Loucy (cell line): ENCODE measurements around the gene OGFRL1.

Experiments
- H2AFZ ChIP-seq: fragments of 200-600 bp; sonication (generic); 2 replicates; pipeline ENCODE4 v1.6.0; 2016; ENCODE audit warnings: antibody characterized with exemption, mild to moderate bottlenecking, low read length, moderate library complexity
- H3F3A ChIP-seq: fragments of 200-600 bp; 2 replicates; pipeline ENCODE4 v1.6.0; 2016; ENCODE audit warnings: antibody characterized with exemption, low read depth, mild to moderate bottlenecking
- H3K27me3 ChIP-seq: fragments of 200-600 bp; sonication (generic); 2 replicates; pipeline ENCODE4 v1.6.1; 2014; ENCODE audit warnings: low read length, mild to moderate bottlenecking; ENCODE audit not compliant: insufficient read depth, poor library complexity, severe bottlenecking
- H3K36me3 ChIP-seq: fragments of 200-600 bp; sonication (generic); 2 replicates; pipeline ENCODE4 v1.6.1; 2016; ENCODE audit warnings: low read length; ENCODE audit not compliant: insufficient read depth
- H3K4me1 ChIP-seq: fragments of 200-600 bp; sonication (generic); 2 replicates; pipeline ENCODE4 v1.5.1; 2014; ENCODE audit warnings: low read length, mild to moderate bottlenecking; ENCODE audit not compliant: insufficient read depth, poor library complexity, severe bottlenecking
- H3K4me2 ChIP-seq: fragments of 200-600 bp; sonication (generic); 2 replicates; pipeline ENCODE4 v1.6.0; 2014; ENCODE audit warnings: antibody characterized with exemption, low read length, low read depth, mild to moderate bottlenecking; ENCODE audit not compliant: poor library complexity, severe bottlenecking
- H3K4me3 ChIP-seq: fragments of 200-600 bp; sonication (generic); 2 replicates; pipeline ENCODE4 v1.5.1; 2014; ENCODE audit warnings: low read length, mild to moderate bottlenecking, mixed read lengths; ENCODE audit not compliant: poor library complexity, severe bottlenecking
- H3K79me2 ChIP-seq: fragments of 200-600 bp; sonication (generic); 2 replicates; pipeline ENCODE4 v1.6.1; 2014; ENCODE audit warnings: low read length; ENCODE audit not compliant: insufficient read depth
- H3K9ac ChIP-seq: fragments of 200-600 bp; sonication (generic); 2 replicates; pipeline ENCODE4 v1.6.0; 2014; ENCODE audit warnings: mild to moderate bottlenecking, low read depth, low read length, moderate library complexity; ENCODE audit not compliant: poor library complexity, severe bottlenecking
- H3K9me2 ChIP-seq: fragments of 200-600 bp; sonication (generic); replicated peaks from 2 replicates; pipeline ENCODE4 v1.6.1; 2016; ENCODE audit warnings: low read depth, low read length, mixed read lengths
- H3K9me3 ChIP-seq: fragments of 200-600 bp; sonication (generic); 2 replicates; pipeline ENCODE4 v1.6.1; 2014; ENCODE audit warnings: mild to moderate bottlenecking, antibody characterized with exemption, low read length, low read depth; ENCODE audit not compliant: insufficient read depth
- H4K20me1 ChIP-seq: fragments of 200-600 bp; sonication (generic); 2 replicates; pipeline ENCODE4 v1.6.0; 2014; ENCODE audit warnings: antibody characterized with exemption, low read length, mild to moderate bottlenecking; ENCODE audit not compliant: insufficient read depth, poor library complexity, severe bottlenecking
- EZH2phosphoT487 ChIP-seq: fragments of 200-600 bp; IDR thresholded peaks from 2 replicates; pipeline ENCODE4 v1.6.1; 2018; ENCODE audit warnings: antibody characterized with exemption, mild to moderate bottlenecking, moderate library complexity, borderline replicate concordance
- TF ChIP-seq, protein P1 (sequence below): fragments of 200-600 bp; sonication (generic); conservative IDR thresholded peaks from 2 replicates; pipeline ENCODE4 v1.5.1; 2014; ENCODE audit warnings: mild to moderate bottlenecking, antibody characterized with exemption, low read length

The OGFRL1 gene

DNA sequence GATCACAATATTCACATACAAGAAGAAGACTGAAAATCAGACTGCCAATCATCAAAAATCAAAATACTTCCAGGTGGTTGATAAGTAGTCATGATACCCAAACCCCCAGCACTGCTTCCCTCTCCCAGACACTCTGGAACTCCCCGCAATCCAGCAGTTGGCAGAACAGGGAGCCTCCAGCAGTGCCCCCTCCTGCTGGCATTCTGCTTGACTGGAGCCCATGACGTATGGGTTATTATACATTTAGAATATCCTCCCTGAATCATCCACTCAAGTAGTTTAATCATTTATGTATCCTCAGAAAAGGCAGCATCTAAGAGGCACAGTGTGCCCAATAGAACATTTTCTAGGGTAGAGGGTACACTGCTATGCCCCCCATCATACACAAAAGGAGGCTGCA is 9.3 kb upstream of the OGFRL1 start:
- Histone ChIP-seq H3K9me3 (no peaks in the 10 kb centered on the region), H3K4me3 (no peak overlapping the region), H3K4me1 (no peaks in the 10 kb centered on the region), H4K20me1 (no peaks in the 10 kb centered on the region), H2AFZ (no peak overlapping the region), H3K27me3 (no peaks in the 10 kb centered on the region), H3F3A (no peaks in the 10 kb centered on the region), H3K36me3 (no peaks in the 10 kb centered on the region), H3K9me2 (no peaks in the 10 kb centered on the region), H3K4me2 (no peak overlapping the region), H3K79me2 (no peaks in the 10 kb centered on the region), H3K9ac (no peak overlapping the region)
- TF ChIP-seq, protein P1, sequence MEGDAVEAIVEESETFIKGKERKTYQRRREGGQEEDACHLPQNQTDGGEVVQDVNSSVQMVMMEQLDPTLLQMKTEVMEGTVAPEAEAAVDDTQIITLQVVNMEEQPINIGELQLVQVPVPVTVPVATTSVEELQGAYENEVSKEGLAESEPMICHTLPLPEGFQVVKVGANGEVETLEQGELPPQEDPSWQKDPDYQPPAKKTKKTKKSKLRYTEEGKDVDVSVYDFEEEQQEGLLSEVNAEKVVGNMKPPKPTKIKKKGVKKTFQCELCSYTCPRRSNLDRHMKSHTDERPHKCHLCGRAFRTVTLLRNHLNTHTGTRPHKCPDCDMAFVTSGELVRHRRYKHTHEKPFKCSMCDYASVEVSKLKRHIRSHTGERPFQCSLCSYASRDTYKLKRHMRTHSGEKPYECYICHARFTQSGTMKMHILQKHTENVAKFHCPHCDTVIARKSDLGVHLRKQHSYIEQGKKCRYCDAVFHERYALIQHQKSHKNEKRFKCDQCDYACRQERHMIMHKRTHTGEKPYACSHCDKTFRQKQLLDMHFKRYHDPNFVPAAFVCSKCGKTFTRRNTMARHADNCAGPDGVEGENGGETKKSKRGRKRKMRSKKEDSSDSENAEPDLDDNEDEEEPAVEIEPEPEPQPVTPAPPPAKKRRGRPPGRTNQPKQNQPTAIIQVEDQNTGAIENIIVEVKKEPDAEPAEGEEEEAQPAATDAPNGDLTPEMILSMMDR: no peak

DNA sequence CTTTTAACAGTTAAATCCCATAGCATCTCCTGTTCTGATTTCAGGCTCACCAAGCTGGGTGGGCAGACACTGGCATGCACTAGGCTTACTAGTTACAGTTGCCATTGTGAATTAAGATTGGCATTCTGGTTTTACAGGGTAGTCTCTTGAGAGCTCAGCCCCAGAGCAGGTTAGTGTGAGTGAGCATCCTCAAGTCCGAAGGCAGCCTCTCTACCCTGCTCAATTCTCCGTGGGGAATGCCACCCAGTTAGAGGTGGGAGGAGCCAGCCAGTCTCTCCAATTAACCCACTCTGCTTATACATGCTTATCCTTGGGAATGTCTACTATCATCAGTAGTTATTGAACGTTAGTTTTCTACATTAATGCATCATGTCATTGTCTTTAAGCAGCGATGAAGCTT is 8.9 kb upstream of the OGFRL1 start:
- Histone ChIP-seq H3K9me3 (no peaks in the 10 kb centered on the region), H2AFZ (no peak overlapping the region), H3K9ac (no peak overlapping the region), H3K9me2 (no peaks in the 10 kb centered on the region), H3K4me1 (no peaks in the 10 kb centered on the region), H3K4me2 (no peak overlapping the region), H3F3A (no peaks in the 10 kb centered on the region), H4K20me1 (no peaks in the 10 kb centered on the region), H3K79me2 (no peaks in the 10 kb centered on the region), H3K4me3 (no peak overlapping the region), H3K36me3 (no peaks in the 10 kb centered on the region), H3K27me3 (no peaks in the 10 kb centered on the region)
- TF ChIP-seq, protein P1: no peak
- no peak for TF ChIP-seq EZH2phosphoT487

DNA sequence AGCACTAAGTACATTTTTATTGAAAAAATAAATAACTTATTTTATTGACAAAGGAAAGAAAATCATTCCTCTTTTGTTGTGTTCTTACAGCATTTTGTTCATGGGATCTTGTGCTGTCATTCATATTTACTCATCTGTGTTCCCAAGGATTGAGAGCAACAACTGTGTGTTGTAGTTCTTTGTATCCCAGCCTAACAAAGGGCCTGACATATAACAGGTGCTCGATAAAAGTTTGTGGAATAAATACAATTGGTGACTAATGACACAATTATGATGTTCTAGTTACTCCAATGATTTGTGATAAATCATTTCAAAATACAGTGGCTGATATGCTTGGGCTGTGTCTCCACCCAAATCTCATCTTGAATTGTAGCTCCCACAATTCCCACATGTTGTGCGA is 7.9 kb upstream of the OGFRL1 start:
- Histone ChIP-seq H3F3A (no peaks in the 10 kb centered on the region), H3K4me2 (no peak overlapping the region), H3K9me3 (no peaks in the 10 kb centered on the region), H3K9ac (no peak overlapping the region), H3K4me1 (no peaks in the 10 kb centered on the region), H3K9me2 (no peaks in the 10 kb centered on the region), H4K20me1 (no peaks in the 10 kb centered on the region), H3K79me2 (no peaks in the 10 kb centered on the region), H2AFZ (no peak overlapping the region), H3K36me3 (no peaks in the 10 kb centered on the region), H3K4me3 (no peak overlapping the region), H3K27me3 (no peaks in the 10 kb centered on the region)
- TF ChIP-seq EZH2phosphoT487: no peak
- TF ChIP-seq, protein P1: no peak
